ENCODE data around the gene IFT88.

The IFT88 gene

DNA sequence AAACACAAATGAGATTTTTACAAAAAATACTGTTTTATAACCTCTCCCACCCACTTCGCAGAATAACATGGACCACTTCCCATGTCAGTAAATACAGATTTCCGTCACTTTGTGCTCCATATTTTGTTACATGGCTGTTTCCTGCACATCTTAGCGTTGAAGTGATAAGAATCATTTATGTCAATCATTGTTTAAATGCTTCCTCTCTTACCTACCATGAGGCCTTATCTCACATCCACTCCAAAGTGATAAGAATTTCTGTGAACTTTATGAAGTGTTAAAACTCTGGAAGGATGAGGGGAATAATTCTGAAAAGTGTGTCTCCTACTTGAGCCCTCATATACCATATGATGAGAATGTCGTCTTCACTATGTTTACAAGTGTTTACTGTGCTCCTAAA lies 100.0 kb downstream of the IFT88 start:
- H3F3A ChIP-seq (ENCODE audit: insufficient read depth) = no peaks in the 10 kb centered on the region
- no peaks in the 10 kb centered on the region for H3K79me2 ChIP-seq (ENCODE audit: insufficient read depth, low read length)
- H3K9me2 ChIP-seq (replicated peaks; ENCODE audit: insufficient read depth, low read length) = no peaks in the 10 kb centered on the region
- no peaks in the 10 kb centered on the region for H3K27me3 ChIP-seq (ENCODE audit: low read length)
- TF ChIP-seq EZH2phosphoT487 (conservative IDR thresholded peaks at IDR 0.05; ENCODE audit: low read length) = no peak
- TF ChIP-seq, protein P1, sequence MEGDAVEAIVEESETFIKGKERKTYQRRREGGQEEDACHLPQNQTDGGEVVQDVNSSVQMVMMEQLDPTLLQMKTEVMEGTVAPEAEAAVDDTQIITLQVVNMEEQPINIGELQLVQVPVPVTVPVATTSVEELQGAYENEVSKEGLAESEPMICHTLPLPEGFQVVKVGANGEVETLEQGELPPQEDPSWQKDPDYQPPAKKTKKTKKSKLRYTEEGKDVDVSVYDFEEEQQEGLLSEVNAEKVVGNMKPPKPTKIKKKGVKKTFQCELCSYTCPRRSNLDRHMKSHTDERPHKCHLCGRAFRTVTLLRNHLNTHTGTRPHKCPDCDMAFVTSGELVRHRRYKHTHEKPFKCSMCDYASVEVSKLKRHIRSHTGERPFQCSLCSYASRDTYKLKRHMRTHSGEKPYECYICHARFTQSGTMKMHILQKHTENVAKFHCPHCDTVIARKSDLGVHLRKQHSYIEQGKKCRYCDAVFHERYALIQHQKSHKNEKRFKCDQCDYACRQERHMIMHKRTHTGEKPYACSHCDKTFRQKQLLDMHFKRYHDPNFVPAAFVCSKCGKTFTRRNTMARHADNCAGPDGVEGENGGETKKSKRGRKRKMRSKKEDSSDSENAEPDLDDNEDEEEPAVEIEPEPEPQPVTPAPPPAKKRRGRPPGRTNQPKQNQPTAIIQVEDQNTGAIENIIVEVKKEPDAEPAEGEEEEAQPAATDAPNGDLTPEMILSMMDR (IDR thresholded peaks at IDR 0.05; ENCODE audit: insufficient read depth, low read length, poor library complexity, severe bottlenecking) = no peak
- H3K27ac ChIP-seq (ENCODE audit: low read depth, low read length) = no peak overlapping the region
- H3K9ac ChIP-seq (ENCODE audit: low read length) = no peak overlapping the region
- no peaks in the 10 kb centered on the region for H3K9me3 ChIP-seq (ENCODE audit: insufficient read depth, low read length)
- H3K4me2 ChIP-seq (ENCODE audit: low read depth, low read length, poor library complexity, severe bottlenecking) = no peak overlapping the region
- H3K4me3 ChIP-seq (ENCODE audit: insufficient read depth, low read length, poor library complexity, severe bottlenecking) = no peak overlapping the region
- H4K20me1 ChIP-seq (ENCODE audit: low read depth, low read length) = no peaks in the 10 kb centered on the region
- H2AFZ ChIP-seq (ENCODE audit: low read depth, low read length, severe bottlenecking) = no peak overlapping the region
- H3K36me3 ChIP-seq (ENCODE audit: low read length) = no peaks in the 10 kb centered on the region

- Histone ChIP-seq H3K4me2 (ENCODE audit: low read depth, low read length, poor library complexity, severe bottlenecking) (no peak overlapping the region), H3K27me3 (ENCODE audit: low read length) (no peaks in the 10 kb centered on the region), H4K20me1 (ENCODE audit: low read depth, low read length) (no peaks in the 10 kb centered on the region), H3K36me3 (ENCODE audit: low read length) (no peaks in the 10 kb centered on the region), H3K79me2 (ENCODE audit: insufficient read depth, low read length) (no peaks in the 10 kb centered on the region), H2AFZ (ENCODE audit: low read depth, low read length, severe bottlenecking) (no peak overlapping the region), H3K27ac (ENCODE audit: low read depth, low read length) (no peak overlapping the region), H3K9me3 (ENCODE audit: insufficient read depth, low read length) (no peaks in the 10 kb centered on the region), H3K9ac (ENCODE audit: low read length) (no peak overlapping the region), H3K9me2 (replicated peaks; ENCODE audit: insufficient read depth, low read length) (no peaks in the 10 kb centered on the region), H3K4me3 (ENCODE audit: insufficient read depth, low read length, poor library complexity, severe bottlenecking) (no peak overlapping the region), H3F3A (ENCODE audit: insufficient read depth) (no peaks in the 10 kb centered on the region)
- TF ChIP-seq EZH2phosphoT487 (conservative IDR thresholded peaks at IDR 0.05; ENCODE audit: low read length) = no peak
- TF ChIP-seq, protein P1 (IDR thresholded peaks at IDR 0.05; ENCODE audit: insufficient read depth, low read length, poor library complexity, severe bottlenecking) = no peak
These were observed 101.0 kb downstream of the IFT88 start for GRCh38 chr13:20667857-20668437.

GRCh38 chr13:20669162-20669561 lies 102.2 kb downstream of the IFT88 start:
- no peak for TF ChIP-seq EZH2phosphoT487 (conservative IDR thresholded peaks at IDR 0.05; ENCODE audit: low read length)
- TF ChIP-seq, protein P1 (IDR thresholded peaks at IDR 0.05; ENCODE audit: insufficient read depth, low read length, poor library complexity, severe bottlenecking) = no peak
- Histone ChIP-seq H3K27ac (ENCODE audit: low read depth, low read length) (no peak overlapping the region), H3K9me3 (ENCODE audit: insufficient read depth, low read length) (no peaks in the 10 kb centered on the region), H3K79me2 (ENCODE audit: insufficient read depth, low read length) (no peaks in the 10 kb centered on the region), H3K36me3 (ENCODE audit: low read length) (no peaks in the 10 kb centered on the region), H3K27me3 (ENCODE audit: low read length) (no peaks in the 10 kb centered on the region), H3K9ac (ENCODE audit: low read length) (no peak overlapping the region), H3K4me2 (ENCODE audit: low read depth, low read length, poor library complexity, severe bottlenecking) (no peak overlapping the region), H3K4me3 (ENCODE audit: insufficient read depth, low read length, poor library complexity, severe bottlenecking) (no peak overlapping the region), H4K20me1 (ENCODE audit: low read depth, low read length) (no peaks in the 10 kb centered on the region), H3K9me2 (replicated peaks; ENCODE audit: insufficient read depth, low read length) (no peaks in the 10 kb centered on the region), H3F3A (ENCODE audit: insufficient read depth) (no peaks in the 10 kb centered on the region), H2AFZ (ENCODE audit: low read depth, low read length, severe bottlenecking) (no peak overlapping the region)

Data from SU-DHL-6 (cell line).